OCI-LY1 (cell line): ENCODE measurements around the gene IL17RE.

Experiments
- H2AFZ ChIP-seq: fragments of 200-600 bp; sonication (generic), shearing (Covaris generic); 2 replicates; pipeline ENCODE4 v1.6.0; 2014; ENCODE audit warnings: antibody characterized with exemption, mild to moderate bottlenecking, low read length
- H3F3A ChIP-seq: fragments of 200-600 bp; sonication (generic), shearing (Covaris generic); 2 replicates; pipeline ENCODE4 v1.6.0; 2014; ENCODE audit warnings: mild to moderate bottlenecking, antibody characterized with exemption, low read length, moderate library complexity; ENCODE audit not compliant: insufficient read depth
- H3K27ac ChIP-seq: fragments of 200-600 bp; sonication (generic); 2 replicates; pipeline ENCODE4 v1.5.1; 2014; ENCODE audit warnings: low read length, mixed run types, mild to moderate bottlenecking, low read depth; ENCODE audit not compliant: poor library complexity, severe bottlenecking
- H3K27me3 ChIP-seq: fragments of 200-600 bp; sonication (generic); 2 replicates; pipeline ENCODE4 v1.6.0; 2014; ENCODE audit warnings: antibody characterized with exemption, mild to moderate bottlenecking, low read length, moderate library complexity; ENCODE audit not compliant: insufficient read depth
- H3K36me3 ChIP-seq: fragments of 200-600 bp; sonication (generic); 2 replicates; pipeline ENCODE4 v1.6.1; 2014; ENCODE audit warnings: mild to moderate bottlenecking, antibody characterized with exemption, low read length, moderate library complexity, mixed read lengths; ENCODE audit not compliant: insufficient read depth
- H3K4me1 ChIP-seq: fragments of 200-600 bp; sonication (generic); 2 replicates; pipeline ENCODE4 v1.5.1; 2014; ENCODE audit warnings: mild to moderate bottlenecking, low read length, moderate library complexity; ENCODE audit not compliant: insufficient read depth, severe bottlenecking
- H3K4me2 ChIP-seq: fragments of 200-600 bp; sonication (generic), shearing (Covaris generic); 2 replicates; pipeline ENCODE4 v1.6.1; 2014; ENCODE audit warnings: low read length
- H3K4me3 ChIP-seq: fragments of 200-600 bp; sonication (generic); 2 replicates; pipeline ENCODE4 v1.5.1; 2014; ENCODE audit warnings: low read length, low read depth, mild to moderate bottlenecking, mixed read lengths; ENCODE audit not compliant: poor library complexity, severe bottlenecking
- H3K79me2 ChIP-seq: fragments of 200-600 bp; shearing (Covaris generic); 2 replicates; pipeline ENCODE4 v1.6.1; 2016; ENCODE audit warnings: mixed run types, low read length, mixed read lengths; ENCODE audit not compliant: insufficient read depth
- H3K9ac ChIP-seq: fragments of 200-600 bp; sonication (generic), shearing (Covaris generic); 2 replicates; pipeline ENCODE4 v1.6.1; 2014; ENCODE audit warnings: mild to moderate bottlenecking, low read length, mixed read lengths
- H3K9me2 ChIP-seq: fragments of 200-600 bp; sonication (generic), shearing (Covaris generic); 2 replicates; pipeline ENCODE4 v1.6.1; 2014; ENCODE audit warnings: low read depth, mild to moderate bottlenecking, low read length, mixed read lengths
- H3K9me3 ChIP-seq: fragments of 200-600 bp; shearing (Covaris generic); 2 replicates; pipeline ENCODE4 v1.6.1; 2014; ENCODE audit warnings: low read length, mixed read lengths
- H4K20me1 ChIP-seq: fragments of 200-600 bp; sonication (generic), shearing (Covaris generic); 2 replicates; pipeline ENCODE4 v1.6.0; 2016; ENCODE audit warnings: mild to moderate bottlenecking, low read length; ENCODE audit not compliant: insufficient read depth
- CTCF ChIP-seq: fragments of 200-600 bp; sonication (generic), shearing (Covaris generic); IDR thresholded peaks from 2 replicates; pipeline ENCODE4 v1.5.1; 2017; ENCODE audit warnings: mild to moderate bottlenecking, antibody characterized with exemption, low read length, moderate library complexity, mixed read lengths
- EZH2 ChIP-seq: fragments of 200-600 bp; sonication (generic), shearing (Covaris generic); IDR thresholded peaks from 2 replicates; pipeline ENCODE4 v1.8.0; 2017; ENCODE audit warnings: borderline replicate concordance, mixed run types, mild to moderate bottlenecking, antibody characterized with exemption, low read length, moderate library complexity, mixed read lengths

IL17RE gene

GRCh38 chr3:9955611-9956352, 53.1 kb downstream of the IL17RE start:
- no peaks in the 10 kb centered on the region for H3K27me3 ChIP-seq
- H3K36me3 ChIP-seq = no peaks in the 10 kb centered on the region
- TF ChIP-seq EZH2 = no peak
- no peak for TF ChIP-seq CTCF
- H3K27ac ChIP-seq = no peak overlapping the region
- no peak overlapping the region for H2AFZ ChIP-seq
- peaks cover 8% of the 10 kb centered on the region for H3K4me1 ChIP-seq
- H3K9ac ChIP-seq = no peak overlapping the region
- H3K9me2 ChIP-seq = no peaks in the 10 kb centered on the region
- no peaks in the 10 kb centered on the region for H3F3A ChIP-seq
- H3K9me3 ChIP-seq = no peaks in the 10 kb centered on the region
- no peaks in the 10 kb centered on the region for H4K20me1 ChIP-seq
- H3K79me2 ChIP-seq = no peaks in the 10 kb centered on the region
- H3K4me3 ChIP-seq = no peak overlapping the region
- H3K4me2 ChIP-seq = no peak overlapping the region

DNA sequence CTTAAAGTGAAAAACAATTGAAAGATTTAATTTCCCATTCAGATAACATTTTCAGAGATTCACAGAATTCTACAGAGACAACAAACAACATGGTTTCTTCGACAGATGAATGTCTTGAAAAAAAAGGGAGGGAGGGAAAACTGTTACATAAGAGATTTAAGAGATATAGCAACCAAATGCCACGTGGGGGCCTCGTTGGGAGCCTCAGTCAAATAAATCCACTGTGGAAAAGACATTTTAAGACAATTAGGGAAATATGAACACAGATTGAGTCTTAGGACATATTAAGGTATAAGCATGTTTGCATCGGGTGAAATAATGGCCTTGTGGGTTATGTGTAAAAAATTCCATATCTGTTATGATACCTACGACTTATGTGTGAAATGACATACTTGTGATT, 54.6 kb downstream of the IL17RE start:
- H3K36me3 ChIP-seq = no peaks in the 10 kb centered on the region
- H3K27ac ChIP-seq = no peak overlapping the region
- no peaks in the 10 kb centered on the region for H3K9me2 ChIP-seq
- no peaks in the 10 kb centered on the region for H3K79me2 ChIP-seq
- no peaks in the 10 kb centered on the region for H3F3A ChIP-seq
- H4K20me1 ChIP-seq = no peaks in the 10 kb centered on the region
- no peak overlapping the region for H3K9ac ChIP-seq
- no peak overlapping the region for H2AFZ ChIP-seq
- no peaks in the 10 kb centered on the region for H3K27me3 ChIP-seq
- no peaks in the 10 kb centered on the region for H3K9me3 ChIP-seq
- TF ChIP-seq CTCF = peak; percentile 20; the same call in 1 of the 2 replicates
- no peak for TF ChIP-seq EZH2
- no peak overlapping the region for H3K4me2 ChIP-seq
- no peak overlapping the region for H3K4me3 ChIP-seq
- H3K4me1 ChIP-seq = no peaks in the 10 kb centered on the region

- Histone ChIP-seq H3F3A (no peaks in the 10 kb centered on the region), H3K9me3 (no peaks in the 10 kb centered on the region), H2AFZ (no peak overlapping the region), H3K36me3 (peaks cover 40% of the 10 kb centered on the region), H3K9me2 (no peaks in the 10 kb centered on the region), H3K4me2 (no peak overlapping the region), H3K27me3 (no peaks in the 10 kb centered on the region), H3K4me1 (no peaks in the 10 kb centered on the region), H3K79me2 (no peaks in the 10 kb centered on the region), H4K20me1 (no peaks in the 10 kb centered on the region), H3K4me3 (no peak overlapping the region), H3K27ac (no peak overlapping the region), H3K9ac (no peak overlapping the region)
- no peak for TF ChIP-seq CTCF
- no peak for TF ChIP-seq EZH2
Measured at GRCh38 chr3:9965200-9965875, 62.7 kb downstream of the IL17RE start.
